HG03175 (cell line): ENCODE measurements around the gene KCNK4.
"Not testable (repeated sequence)": the region's sequence is repeated elsewhere in the genome, so short reads cannot be mapped to it uniquely, and the experiment has no call there.

Experiments
- ATAC-seq: cut with Tn5 transposase; IDR thresholded peaks from one replicate; pipeline ENCODE4 v1.9.1; 2021; ENCODE audit warnings: mild to moderate bottlenecking, moderate library complexity; ENCODE audit not compliant: unreplicated experiment

The KCNK4 gene

GRCh38 chr11:64322925-64323260, 31.8 kb downstream of the KCNK4 start:
- no peak for ATAC-seq

- no peak for ATAC-seq
These were observed 32.3 kb downstream of the KCNK4 start for GRCh38 chr11:64323373-64323772.

GRCh38 chr11:64323984-64324383, 32.9 kb downstream of the KCNK4 start:
- not testable (repeated sequence) for ATAC-seq

GRCh38 chr11:64324692-64325469, 33.8 kb downstream of the KCNK4 start:
- ATAC-seq: no peak

GRCh38 chr11:64327375-64327774, 36.3 kb downstream of the KCNK4 start:
- ATAC-seq: no peak

- no peak for ATAC-seq
These were observed 36.9 kb downstream of the KCNK4 start for GRCh38 chr11:64327993-64328392.

- no peak for ATAC-seq
These were observed 39.8 kb downstream of the KCNK4 start for GRCh38 chr11:64330888-64331287.

GRCh38 chr11:64331569-64332371, 40.7 kb downstream of the KCNK4 start:
- ATAC-seq: peak; percentile 59

GRCh38 chr11:64333556-64333955, 42.5 kb downstream of the KCNK4 start:
- no peak for ATAC-seq

- ATAC-seq: peak; percentile 71
These were observed 43.9 kb downstream of the KCNK4 start for GRCh38 chr11:64334764-64335735.

GRCh38 chr11:64337538-64338249, 46.6 kb downstream of the KCNK4 start:
- ATAC-seq: no peak

- no peak for ATAC-seq
These were observed 47.6 kb downstream of the KCNK4 start for GRCh38 chr11:64338716-64339115.

GRCh38 chr11:64339286-64339685, 48.2 kb downstream of the KCNK4 start:
- no peak for ATAC-seq

GRCh38 chr11:64339754-64340408, 48.8 kb downstream of the KCNK4 start, which contains the start of gene CCDC88B:
CCDC88B (plus strand) TSS chr11:64340204; CDS start chr11:64340267, 63 bp downstream.
- peak; percentile 56 for ATAC-seq

GRCh38 chr11:64340671-64341335, 49.7 kb downstream of the KCNK4 start:
- peak; percentile 45 for ATAC-seq

GRCh38 chr11:64341429-64341828, 50.3 kb downstream of the KCNK4 start:
- no peak for ATAC-seq

GRCh38 chr11:64341851-64342791, 51.0 kb downstream of the KCNK4 start:
- ATAC-seq: peak; percentile 42
